HUES6 (cell line): ENCODE results near the gene HSD17B12.

Source experiments
- H3K27ac ChIP-seq: 2 replicates; pipeline ENCODE4 v1.7.0; 2013; ENCODE audit warnings: low read depth, mild to moderate bottlenecking, low read length, inconsistent platforms
- H3K27me3 ChIP-seq: 2 replicates; pipeline ENCODE4 v1.6.1; 2013; ENCODE audit warnings: low read length; ENCODE audit not compliant: control insufficient read depth, insufficient read depth
- H3K36me3 ChIP-seq: 2 replicates; pipeline ENCODE4 v1.6.1; 2013; ENCODE audit warnings: low read length; ENCODE audit not compliant: control insufficient read depth, insufficient read depth
- H3K4me1 ChIP-seq: 2 replicates; pipeline ENCODE4 v1.6.1; 2013; ENCODE audit warnings: low read length; ENCODE audit not compliant: control insufficient read depth, insufficient read depth
- H3K4me3 ChIP-seq: 2 replicates; pipeline ENCODE4 v1.5.1; 2013; ENCODE audit warnings: low read depth, low read length
- H3K9ac ChIP-seq: one replicate; pipeline ENCODE4 v1.6.1; 2013; ENCODE audit warnings: mild to moderate bottlenecking, low read length
- H3K9me3 ChIP-seq: 2 replicates; pipeline ENCODE4 v1.6.1; 2013; ENCODE audit warnings: low read depth, low read length; ENCODE audit not compliant: control insufficient read depth, insufficient read depth

Gene HSD17B12

DNA sequence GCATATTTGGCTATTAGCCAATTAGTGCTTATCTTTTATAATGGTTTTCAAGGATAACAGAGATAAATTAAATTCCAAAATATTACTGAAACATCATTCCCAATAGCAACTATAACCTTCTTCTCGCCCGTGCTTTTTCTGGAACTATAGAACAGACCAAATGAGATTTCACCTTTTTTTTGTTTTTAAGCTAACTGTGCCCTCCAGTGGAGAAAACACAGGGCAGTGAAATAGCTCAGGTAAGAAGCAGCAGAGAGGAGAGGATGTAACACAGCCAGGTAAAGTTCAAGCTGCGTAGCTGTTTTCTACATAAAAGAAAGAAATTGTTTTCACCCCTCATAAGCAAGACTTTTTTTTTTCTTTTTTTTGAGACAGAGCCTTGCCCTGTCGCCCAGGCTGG lies 28.2 kb downstream of the HSD17B12 start:
- Histone ChIP-seq H3K9me3 (no peaks in the 10 kb centered on the region), H3K4me1 (no peaks in the 10 kb centered on the region), H3K9ac (no peak overlapping the region), H3K27ac (no peak overlapping the region), H3K4me3 (no peak overlapping the region), H3K36me3 (peaks cover 3% of the 10 kb centered on the region; the same call in 1 of the 2 replicates), H3K27me3 (no peaks in the 10 kb centered on the region)

DNA sequence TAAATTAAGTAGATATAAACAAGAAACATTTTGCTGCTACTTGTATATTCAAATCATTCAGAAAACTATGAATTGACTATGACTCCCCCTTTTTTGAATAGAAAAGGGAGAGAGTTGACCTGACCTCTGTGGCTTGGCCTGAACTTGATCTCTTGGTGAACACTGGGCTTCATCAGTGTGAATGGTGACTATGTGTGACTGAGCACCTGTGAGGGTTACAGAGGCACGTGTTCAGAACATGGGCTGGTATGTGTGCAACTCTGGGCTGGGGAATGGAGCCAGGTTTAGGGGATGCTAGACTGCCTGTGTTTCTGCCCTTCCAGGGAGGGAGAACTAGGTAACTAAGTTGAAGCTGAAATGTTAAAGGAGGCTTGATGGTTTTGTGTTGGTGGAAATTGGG lies 29.2 kb downstream of the HSD17B12 start:
- Histone ChIP-seq H3K4me1 (no peaks in the 10 kb centered on the region), H3K27me3 (no peaks in the 10 kb centered on the region), H3K36me3 (peaks cover 3% of the 10 kb centered on the region; the same call in 1 of the 2 replicates), H3K9ac (no peak overlapping the region), H3K27ac (no peak overlapping the region), H3K9me3 (no peaks in the 10 kb centered on the region), H3K4me3 (no peak overlapping the region)

DNA sequence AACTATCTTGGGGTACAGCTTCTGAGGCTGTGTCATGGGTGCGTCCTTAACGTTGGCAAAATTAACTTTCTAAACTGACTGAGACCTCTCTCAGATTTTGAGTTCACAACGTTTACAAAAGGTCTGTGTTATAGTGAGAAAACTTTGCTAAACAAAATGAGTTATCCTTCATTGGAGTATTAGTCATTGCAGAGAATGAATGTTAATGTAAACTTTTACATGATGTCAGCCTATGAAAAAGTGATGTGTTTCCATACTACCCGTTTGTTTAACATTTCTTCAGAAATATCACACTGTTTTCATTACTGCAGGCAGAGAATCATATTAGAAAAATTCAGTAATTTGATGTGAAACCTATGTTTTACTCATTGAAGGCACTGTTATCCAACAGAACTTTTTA lies 32.1 kb downstream of the HSD17B12 start:
- Histone ChIP-seq H3K36me3 (peaks cover 3% of the 10 kb centered on the region; the same call in 1 of the 2 replicates), H3K9me3 (no peaks in the 10 kb centered on the region), H3K9ac (no peak overlapping the region), H3K27ac (no peak overlapping the region), H3K27me3 (no peaks in the 10 kb centered on the region), H3K4me1 (no peaks in the 10 kb centered on the region), H3K4me3 (no peak overlapping the region)

GRCh38 chr11:43718373-43718772 lies 37.8 kb downstream of the HSD17B12 start:
- Histone ChIP-seq H3K4me3 (no peak overlapping the region), H3K4me1 (no peaks in the 10 kb centered on the region), H3K9me3 (no peaks in the 10 kb centered on the region; the same call in 1 of the 2 replicates), H3K36me3 (peaks cover 14% of the 10 kb centered on the region), H3K27me3 (no peaks in the 10 kb centered on the region), H3K9ac (no peak overlapping the region), H3K27ac (no peak overlapping the region)

GRCh38 chr11:43723617-43724016 lies 43.1 kb downstream of the HSD17B12 start:
- H3K9me3 ChIP-seq = no peaks in the 10 kb centered on the region
- no peak overlapping the region for H3K4me3 ChIP-seq
- H3K4me1 ChIP-seq = no peaks in the 10 kb centered on the region
- H3K27me3 ChIP-seq = no peaks in the 10 kb centered on the region
- H3K36me3 ChIP-seq = peaks cover 10% of the 10 kb centered on the region
- H3K27ac ChIP-seq = no peak overlapping the region
- H3K9ac ChIP-seq = no peak overlapping the region

GRCh38 chr11:43732225-43732624 lies 51.7 kb downstream of the HSD17B12 start:
- H3K9me3 ChIP-seq = no peaks in the 10 kb centered on the region
- no peak overlapping the region for H3K27ac ChIP-seq
- peaks cover 16% of the 10 kb centered on the region for H3K36me3 ChIP-seq
- no peak overlapping the region for H3K9ac ChIP-seq
- H3K4me1 ChIP-seq = peaks cover 16% of the 10 kb centered on the region
- no peak overlapping the region for H3K4me3 ChIP-seq
- no peaks in the 10 kb centered on the region for H3K27me3 ChIP-seq

- H3K9me3 ChIP-seq = no peaks in the 10 kb centered on the region
- no peaks in the 10 kb centered on the region for H3K27me3 ChIP-seq
- H3K4me3 ChIP-seq = no peak overlapping the region
- H3K9ac ChIP-seq = no peak overlapping the region
- H3K27ac ChIP-seq = no peak overlapping the region
- H3K4me1 ChIP-seq = peaks cover 34% of the 10 kb centered on the region
- peaks cover 18% of the 10 kb centered on the region for H3K36me3 ChIP-seq
Observed at GRCh38 chr11:43734256-43734655, 53.7 kb downstream of the HSD17B12 start.

GRCh38 chr11:43735115-43735514 lies 54.6 kb downstream of the HSD17B12 start:
- Histone ChIP-seq H3K9ac (no peak overlapping the region), H3K4me1 (peaks cover 39% of the 10 kb centered on the region), H3K27ac (no peak overlapping the region), H3K27me3 (no peaks in the 10 kb centered on the region), H3K4me3 (no peak overlapping the region), H3K9me3 (no peaks in the 10 kb centered on the region), H3K36me3 (peaks cover 23% of the 10 kb centered on the region)

DNA sequence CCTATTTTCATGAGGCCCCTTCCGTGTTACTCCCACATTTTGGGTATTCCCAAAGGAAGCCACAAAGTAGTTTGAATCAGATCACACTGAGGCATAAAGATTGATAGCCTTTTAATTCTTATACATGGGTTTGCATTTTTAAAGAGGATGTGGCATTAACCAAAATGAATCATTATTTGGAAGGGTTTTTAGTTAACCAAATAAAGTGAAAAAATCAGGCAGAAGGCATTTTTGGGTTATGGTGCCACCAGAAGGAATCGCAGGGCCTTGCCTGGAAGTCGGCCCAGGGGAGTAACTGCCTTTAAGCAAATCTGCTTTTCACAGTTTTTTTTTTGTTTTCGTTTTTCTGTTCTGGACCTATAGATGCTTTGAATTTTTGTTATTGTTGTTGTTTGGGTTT lies 55.4 kb downstream of the HSD17B12 start:
- no peak overlapping the region for H3K9ac ChIP-seq
- H3K4me3 ChIP-seq = no peak overlapping the region
- peaks cover 23% of the 10 kb centered on the region for H3K36me3 ChIP-seq
- peaks cover 39% of the 10 kb centered on the region for H3K4me1 ChIP-seq
- H3K9me3 ChIP-seq = no peaks in the 10 kb centered on the region
- no peaks in the 10 kb centered on the region for H3K27me3 ChIP-seq
- H3K27ac ChIP-seq = peak overlapping the region; percentile 68; the same call in 1 of the 2 replicates

GRCh38 chr11:43736502-43737200 lies 56.1 kb downstream of the HSD17B12 start:
- Histone ChIP-seq H3K4me1 (peaks cover 39% of the 10 kb centered on the region), H3K27ac (peak overlapping the region; percentile 40; the same call in 1 of the 2 replicates), H3K36me3 (peaks cover 23% of the 10 kb centered on the region), H3K4me3 (no peak overlapping the region), H3K27me3 (no peaks in the 10 kb centered on the region), H3K9ac (no peak overlapping the region), H3K9me3 (no peaks in the 10 kb centered on the region)

- Histone ChIP-seq H3K9me3 (no peaks in the 10 kb centered on the region), H3K36me3 (peaks cover 23% of the 10 kb centered on the region), H3K9ac (no peak overlapping the region), H3K27me3 (no peaks in the 10 kb centered on the region), H3K27ac (0 out of 2 replicates have a peak overlapping the region, but pooled peaks have one; percentile 40), H3K4me3 (no peak overlapping the region), H3K4me1 (peaks cover 39% of the 10 kb centered on the region)
Observed at GRCh38 chr11:43737201-43737590, 56.7 kb downstream of the HSD17B12 start.
